Calu3 (cell line): ENCODE results near the gene ZNF277. TPM values are rescaled to one million over a fixed set of nuclear protein-coding genes. Genes with fewer than 3 reads are reported as not detected.

Experiments
- BruUV-seq: library from RNA; stranded (reverse); fragments of 400-500 nt; replicated peaks from 2 replicates; lab custom pipeline; 2021; lab: Mats Ljungman, UMichigan
- CTCF ChIA-PET: fragments of 300-600 bp; sonication (Branson Sonifier 250); formaldehyde crosslinking; loops from one replicate; lab custom pipeline; 2022; ENCODE audit warnings: antibody characterized with exemption; lab: Charles Lee
- DNase-seq: peaks from one replicate; pipeline ENCODE4 v3.0.0; 2022
- H3K27ac Mint-ChIP-seq: one replicate; pipeline ENCODE4 v1.8.0; 2022; ENCODE audit warnings: mixed read lengths; ENCODE audit not compliant: unreplicated experiment
- H3K27me3 Mint-ChIP-seq: one replicate; pipeline ENCODE4 v1.8.0; 2022; ENCODE audit warnings: mixed read lengths; ENCODE audit not compliant: unreplicated experiment
- H3K36me3 Mint-ChIP-seq: one replicate; pipeline ENCODE4 v1.8.0; 2022; ENCODE audit warnings: mild to moderate bottlenecking, moderate library complexity, mixed read lengths; ENCODE audit not compliant: insufficient read depth, unreplicated experiment
- H3K4me1 Mint-ChIP-seq: one replicate; pipeline ENCODE4 v1.8.0; 2022; ENCODE audit warnings: mild to moderate bottlenecking, low read depth, mixed read lengths; ENCODE audit not compliant: unreplicated experiment
- H3K4me3 Mint-ChIP-seq: one replicate; pipeline ENCODE4 v1.8.0; 2022; ENCODE audit warnings: mild to moderate bottlenecking, low read depth, moderate library complexity, mixed read lengths; ENCODE audit not compliant: unreplicated experiment
- H3K9me3 Mint-ChIP-seq: one replicate; pipeline ENCODE4 v1.8.0; 2022; ENCODE audit warnings: low read depth, mixed read lengths; ENCODE audit not compliant: unreplicated experiment
- CTCF ChIP-seq: fragments of 200-600 bp; IDR thresholded peaks from one replicate; pipeline ENCODE4 v1.8.0; 2022; ENCODE audit warnings: antibody characterized with exemption; ENCODE audit not compliant: unreplicated experiment
- intact Hi-C: fragments of 100-400 bp; cut with micrococcal nuclease; formaldehyde crosslinking; loops from one replicate; pipeline ENCODE4 v1.10.0; 2022; ENCODE audit not compliant: unreplicated experiment
- total RNA-seq: library from RNA; stranded (reverse); gene quantifications from 2 replicates; pipeline ENCODE4 v1.2.3, GENCODE V29; 2022

The ZNF277 gene
- total RNA-seq, 1 experiment from 2014 or later = 18.1 TPM

DNA sequence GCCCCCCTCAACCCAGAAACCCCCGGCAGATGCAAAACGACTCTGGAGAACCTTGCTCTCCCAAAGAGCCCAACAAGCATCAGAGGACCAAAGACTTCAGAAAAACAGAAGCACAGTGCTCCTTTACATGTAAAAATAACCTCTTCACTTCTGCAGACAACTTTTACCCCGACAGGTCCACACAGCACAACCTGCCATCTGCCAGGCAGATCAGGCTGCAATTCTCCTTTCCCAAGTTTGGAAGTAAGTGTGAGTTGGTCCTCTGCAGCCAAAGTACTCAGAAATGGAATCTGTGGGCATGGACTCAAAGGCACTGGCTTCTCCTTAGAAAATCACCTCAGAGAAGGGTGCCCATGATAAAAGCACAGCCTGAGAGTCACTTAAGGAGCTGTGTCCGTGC is 26.3 kb upstream of the ZNF277 start:
- H3K4me3 Mint-ChIP-seq = no peak overlapping the region
- no peaks in the 10 kb centered on the region for H3K9me3 Mint-ChIP-seq
- TF ChIP-seq CTCF = no peak
- no peaks in the 10 kb centered on the region for H3K4me1 Mint-ChIP-seq
- intact Hi-C loops = no loop called here
- no peaks in the 10 kb centered on the region for H3K36me3 Mint-ChIP-seq
- H3K27ac Mint-ChIP-seq = no peak overlapping the region
- CTCF ChIA-PET = no interaction called here
- peaks cover 9% of the 10 kb centered on the region for H3K27me3 Mint-ChIP-seq
- no TSS peak for BruUV-seq
- DNase-seq = no peak

GRCh38 chr7:112182749-112183148 is 23.7 kb upstream of the ZNF277 start:
- no peak for TF ChIP-seq CTCF
- DNase-seq = no peak
- intact Hi-C loops = no loop called here
- H3K4me3 Mint-ChIP-seq = no peak overlapping the region
- H3K9me3 Mint-ChIP-seq = no peaks in the 10 kb centered on the region
- H3K36me3 Mint-ChIP-seq = no peaks in the 10 kb centered on the region
- no peak overlapping the region for H3K27ac Mint-ChIP-seq
- no TSS peak for BruUV-seq
- CTCF ChIA-PET = no interaction called here
- H3K4me1 Mint-ChIP-seq = no peaks in the 10 kb centered on the region
- peaks cover 9% of the 10 kb centered on the region for H3K27me3 Mint-ChIP-seq

DNA sequence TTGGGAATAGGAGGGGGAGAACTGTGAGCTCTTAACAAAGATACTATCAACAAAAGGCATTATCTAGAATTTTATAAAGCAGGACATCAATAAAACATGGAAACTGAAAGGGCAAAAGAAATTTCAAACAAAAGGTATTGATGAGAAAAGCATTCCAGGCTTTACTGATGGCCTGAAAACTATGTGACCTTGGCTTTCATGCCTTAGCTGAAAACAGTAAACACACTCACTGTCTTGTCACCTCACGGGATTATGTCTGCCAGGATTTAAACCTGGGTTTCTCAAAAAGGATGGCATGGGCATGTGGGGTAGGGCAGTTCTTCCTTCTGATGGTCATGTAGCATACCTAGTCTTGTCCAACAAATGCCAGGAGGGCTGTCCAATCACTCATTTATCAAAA is 23.2 kb upstream of the ZNF277 start:
- Mint-ChIP-seq H3K4me1 (no peaks in the 10 kb centered on the region), H3K27ac (no peak overlapping the region), H3K4me3 (no peak overlapping the region), H3K36me3 (no peaks in the 10 kb centered on the region), H3K27me3 (peaks cover 9% of the 10 kb centered on the region), H3K9me3 (no peaks in the 10 kb centered on the region)
- intact Hi-C loops = no loop called here
- TF ChIP-seq CTCF = no peak
- CTCF ChIA-PET = no interaction called here
- DNase-seq = no peak
- BruUV-seq = no TSS peak

GRCh38 chr7:112184455-112184854 is 22.0 kb upstream of the ZNF277 start:
- no TSS peak for BruUV-seq
- no peak overlapping the region for H3K4me3 Mint-ChIP-seq
- no peaks in the 10 kb centered on the region for H3K36me3 Mint-ChIP-seq
- no peak for DNase-seq
- H3K27me3 Mint-ChIP-seq = peaks cover 9% of the 10 kb centered on the region
- H3K9me3 Mint-ChIP-seq = no peaks in the 10 kb centered on the region
- TF ChIP-seq CTCF = no peak
- H3K27ac Mint-ChIP-seq = no peak overlapping the region
- no peaks in the 10 kb centered on the region for H3K4me1 Mint-ChIP-seq
- intact Hi-C loops = no loop called here
- CTCF ChIA-PET = no interaction called here
